ENCODE measurements around the gene GSTK1. TPM values are rescaled to one million over a fixed set of nuclear protein-coding genes. Genes with fewer than 3 reads are reported as not detected.

The GSTK1 gene
- total RNA-seq, 4 donors from 2014 or later, result 159 to 243 (median 177) TPM

- ATAC-seq (ENCODE audit: low FRiP score), result no peak
- no peak for DNase-seq (ENCODE audit: low spot score)
- TF ChIP-seq, protein P1, sequence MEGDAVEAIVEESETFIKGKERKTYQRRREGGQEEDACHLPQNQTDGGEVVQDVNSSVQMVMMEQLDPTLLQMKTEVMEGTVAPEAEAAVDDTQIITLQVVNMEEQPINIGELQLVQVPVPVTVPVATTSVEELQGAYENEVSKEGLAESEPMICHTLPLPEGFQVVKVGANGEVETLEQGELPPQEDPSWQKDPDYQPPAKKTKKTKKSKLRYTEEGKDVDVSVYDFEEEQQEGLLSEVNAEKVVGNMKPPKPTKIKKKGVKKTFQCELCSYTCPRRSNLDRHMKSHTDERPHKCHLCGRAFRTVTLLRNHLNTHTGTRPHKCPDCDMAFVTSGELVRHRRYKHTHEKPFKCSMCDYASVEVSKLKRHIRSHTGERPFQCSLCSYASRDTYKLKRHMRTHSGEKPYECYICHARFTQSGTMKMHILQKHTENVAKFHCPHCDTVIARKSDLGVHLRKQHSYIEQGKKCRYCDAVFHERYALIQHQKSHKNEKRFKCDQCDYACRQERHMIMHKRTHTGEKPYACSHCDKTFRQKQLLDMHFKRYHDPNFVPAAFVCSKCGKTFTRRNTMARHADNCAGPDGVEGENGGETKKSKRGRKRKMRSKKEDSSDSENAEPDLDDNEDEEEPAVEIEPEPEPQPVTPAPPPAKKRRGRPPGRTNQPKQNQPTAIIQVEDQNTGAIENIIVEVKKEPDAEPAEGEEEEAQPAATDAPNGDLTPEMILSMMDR (IDR thresholded peaks at IDR 0.05), result no peak
Measured at GRCh38 chr7:143265017-143265693, 1.9 kb downstream of the GSTK1 start.

DNA sequence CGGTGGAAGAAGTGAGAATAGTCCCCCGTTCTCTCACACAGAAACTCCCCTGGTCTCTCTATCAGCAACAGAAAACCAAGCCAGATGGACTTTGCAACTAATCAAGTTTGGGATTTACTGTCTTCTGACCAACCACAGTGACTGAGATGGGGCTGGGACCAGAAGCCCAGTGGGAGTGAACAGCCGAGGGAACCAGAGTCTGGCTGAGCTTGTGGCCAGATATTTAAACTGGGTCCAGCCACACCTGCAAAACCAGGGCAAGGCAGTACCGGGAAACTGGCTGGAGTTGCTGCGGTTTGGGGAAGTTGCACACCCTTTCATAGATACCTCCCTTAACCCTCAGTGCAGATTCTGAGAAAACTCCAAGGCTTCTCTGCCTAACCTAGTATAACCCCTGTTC lies 6.0 kb downstream of the GSTK1 start:
- DNase-seq (ENCODE audit: low spot score) (no peak), ATAC-seq (ENCODE audit: low FRiP score) (no peak)
- TF ChIP-seq, protein P1 (IDR thresholded peaks at IDR 0.05), result no peak

DNA sequence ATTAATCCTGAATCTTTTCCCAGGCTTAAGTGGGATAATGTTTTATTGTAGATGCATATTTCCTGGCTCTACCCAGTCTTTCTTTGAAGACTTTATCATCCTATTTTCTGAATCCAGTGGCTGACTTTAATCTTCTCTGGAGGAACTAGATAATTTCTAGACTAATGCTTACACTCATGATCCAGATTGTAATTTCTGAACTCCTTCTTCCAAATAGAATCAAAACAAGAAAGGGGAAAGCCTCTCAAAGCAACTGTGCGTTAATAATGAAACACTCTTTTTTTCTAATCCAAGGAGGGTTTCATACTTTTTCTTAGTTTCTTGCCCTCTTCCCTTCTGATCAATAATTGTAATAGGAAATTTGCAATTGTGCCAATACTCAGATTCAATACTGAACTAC lies 8.0 kb downstream of the GSTK1 start:
- TF ChIP-seq, protein P1 (IDR thresholded peaks at IDR 0.05), result no peak
- ATAC-seq (ENCODE audit: low FRiP score), result no peak

GRCh38 chr7:143272871-143273270 lies 9.6 kb downstream of the GSTK1 start:
- DNase-seq (ENCODE audit: low spot score), result no peak
- no peak for ATAC-seq (ENCODE audit: low FRiP score)
- TF ChIP-seq, protein P1 (IDR thresholded peaks at IDR 0.05), result no peak

More for the DNA sequence above, 8.0 kb downstream of the GSTK1 start:
- no peak for DNase-seq (ENCODE audit: low spot score)

- DNase-seq (ENCODE audit: low spot score) (no peak), ATAC-seq (ENCODE audit: low FRiP score) (no peak)
- TF ChIP-seq, protein P1 (IDR thresholded peaks at IDR 0.05), result no peak
Measured at GRCh38 chr7:143279186-143280098, 16.2 kb downstream of the GSTK1 start.

GRCh38 chr7:143280160-143280559 lies 16.9 kb downstream of the GSTK1 start:
- TF ChIP-seq, protein P1 (IDR thresholded peaks at IDR 0.05), result no peak
- DNase-seq (ENCODE audit: low spot score), result no peak
- ATAC-seq (ENCODE audit: low FRiP score), result no peak
